CD4-positive, alpha-beta T cell treated with Interferon alpha-2 for 1 hour (primary cell): ENCODE results near the gene POMT2.

Experiments
- DNase-seq, 2 donors: peaks; one replicate each; pipeline ENCODE4 v3.0.0-alpha.2; 2020 to 2022

The POMT2 gene

DNA sequence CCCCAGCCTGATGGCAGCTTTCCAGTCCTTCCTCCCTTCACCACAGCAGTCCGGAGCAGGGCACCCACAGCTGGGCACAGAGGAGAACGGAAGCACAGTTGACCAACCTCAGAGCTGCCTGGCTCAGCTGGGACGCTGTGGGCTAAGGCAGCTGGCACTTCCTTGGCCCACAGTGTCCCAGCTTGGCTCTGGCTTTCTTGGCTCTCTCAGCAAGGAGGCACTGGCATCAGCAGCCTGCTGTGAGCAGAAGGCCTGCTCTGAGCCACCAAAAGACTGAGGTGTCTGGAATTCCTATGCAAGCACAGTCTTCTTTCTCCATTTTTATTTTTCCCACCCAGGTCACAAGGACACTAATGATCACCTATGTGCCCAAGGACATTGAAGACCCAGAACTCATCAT lies 82.3 kb downstream of the POMT2 start:
- DNase-seq: no peak

DNA sequence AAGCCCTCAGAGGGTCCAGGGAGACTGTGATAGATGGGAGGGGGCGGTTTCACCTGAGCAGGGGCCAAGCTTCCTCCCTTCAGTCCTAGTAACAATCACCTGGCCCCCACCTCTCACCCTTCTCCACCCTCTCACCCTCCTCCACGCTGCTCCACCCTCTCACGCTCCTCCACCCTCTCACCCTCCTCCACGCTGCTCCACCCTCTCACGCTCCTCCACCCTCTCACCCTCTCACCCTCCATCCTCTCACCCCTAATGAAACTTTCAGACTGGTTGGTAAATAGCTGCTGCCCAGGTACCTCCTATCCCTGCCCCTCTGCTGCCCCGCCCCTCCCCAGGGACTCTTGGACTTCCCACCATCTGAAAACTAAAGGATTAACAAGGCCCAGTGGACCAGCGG lies 83.9 kb downstream of the POMT2 start:
- no peak for DNase-seq

DNA sequence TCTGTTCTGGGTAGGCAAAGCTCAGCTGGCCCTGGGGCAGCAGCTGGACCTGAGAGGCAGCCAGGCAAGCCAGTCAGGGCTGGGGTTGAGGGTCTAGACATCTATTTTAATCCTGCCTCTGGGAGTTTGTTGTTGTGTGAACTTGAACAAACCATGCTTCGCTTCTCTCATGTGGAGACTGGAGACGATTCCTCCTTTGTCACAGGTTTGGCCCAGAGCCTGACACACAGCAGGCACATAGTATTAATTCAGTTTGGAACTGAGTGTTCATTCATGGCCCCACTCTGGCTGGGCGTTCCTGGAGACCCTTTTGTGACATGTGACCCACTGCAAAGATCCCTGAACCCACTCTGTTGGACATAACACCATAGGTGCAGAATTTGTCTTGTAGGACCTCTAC lies 89.0 kb downstream of the POMT2 start:
- DNase-seq: no peak

DNA sequence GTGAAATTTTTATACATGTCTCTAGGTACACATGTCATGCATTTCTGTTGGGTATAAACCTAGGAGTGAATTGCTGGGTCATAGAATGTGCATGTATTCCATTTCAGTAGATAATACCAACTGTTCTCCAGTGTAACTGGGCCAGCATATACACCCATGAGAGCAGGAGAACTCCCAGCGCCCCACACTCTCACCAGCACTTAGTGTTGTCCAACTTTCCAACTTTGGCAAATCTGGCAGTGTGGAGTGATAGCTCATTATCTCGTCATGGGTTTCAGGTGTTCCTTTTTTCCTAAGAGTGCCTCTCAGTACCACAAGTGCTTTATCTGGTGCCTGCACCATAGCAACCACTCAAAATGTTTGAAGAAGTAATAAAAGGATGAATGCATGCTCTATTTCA lies 89.8 kb downstream of the POMT2 start:
- no peak for DNase-seq

DNA sequence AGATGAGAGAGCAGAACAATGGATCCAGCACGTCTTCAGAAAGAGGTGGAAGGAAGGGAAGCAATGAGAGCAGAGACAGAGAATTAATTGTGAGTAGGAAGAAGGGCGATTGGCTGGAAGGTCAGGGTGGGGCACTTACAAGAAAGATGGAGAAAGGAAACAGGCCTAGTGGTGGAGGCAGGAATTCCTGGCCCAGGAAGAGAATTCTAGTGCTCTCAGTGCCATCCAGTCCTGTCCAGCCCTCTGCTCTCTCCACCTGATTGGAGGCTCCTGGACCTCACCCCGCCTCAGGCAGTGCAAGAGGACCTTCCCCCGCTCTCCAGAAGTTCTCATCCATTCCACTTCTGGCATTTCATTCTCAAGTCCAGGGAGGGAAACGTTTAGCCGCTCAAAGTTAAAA lies 92.6 kb downstream of the POMT2 start:
- DNase-seq: no peak

DNA sequence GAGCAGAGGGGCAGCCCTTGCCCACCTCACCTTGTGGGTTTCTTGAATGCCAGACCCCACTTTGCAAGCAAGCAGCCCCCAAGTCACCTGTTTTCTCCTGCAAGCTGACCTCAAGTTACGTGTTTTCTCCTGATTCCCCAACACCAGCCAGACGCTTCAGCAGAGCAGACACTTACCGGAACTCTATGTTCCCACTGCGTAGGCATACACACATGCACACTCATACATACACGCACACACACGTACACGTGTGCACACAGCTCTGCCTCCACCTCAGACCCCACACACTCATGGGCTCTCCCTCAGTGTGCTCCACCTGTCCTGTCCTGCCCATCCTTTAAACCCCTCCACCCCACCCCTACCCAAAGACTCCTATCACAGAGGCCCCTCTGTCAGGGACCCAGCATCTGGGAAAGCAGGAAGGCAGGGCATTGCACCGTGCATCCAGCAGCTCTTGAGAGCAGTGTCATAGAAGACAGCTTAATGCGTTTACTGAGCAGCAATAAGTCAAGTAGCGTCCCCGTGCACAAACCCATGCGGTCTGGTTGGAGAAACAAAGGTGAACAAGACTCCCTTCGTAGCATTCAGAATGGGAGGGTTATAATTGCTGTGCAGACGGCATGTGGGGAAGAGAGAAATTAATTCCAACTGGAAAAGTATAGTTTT lies 94.7 kb downstream of the POMT2 start:
- no peak for DNase-seq

DNA sequence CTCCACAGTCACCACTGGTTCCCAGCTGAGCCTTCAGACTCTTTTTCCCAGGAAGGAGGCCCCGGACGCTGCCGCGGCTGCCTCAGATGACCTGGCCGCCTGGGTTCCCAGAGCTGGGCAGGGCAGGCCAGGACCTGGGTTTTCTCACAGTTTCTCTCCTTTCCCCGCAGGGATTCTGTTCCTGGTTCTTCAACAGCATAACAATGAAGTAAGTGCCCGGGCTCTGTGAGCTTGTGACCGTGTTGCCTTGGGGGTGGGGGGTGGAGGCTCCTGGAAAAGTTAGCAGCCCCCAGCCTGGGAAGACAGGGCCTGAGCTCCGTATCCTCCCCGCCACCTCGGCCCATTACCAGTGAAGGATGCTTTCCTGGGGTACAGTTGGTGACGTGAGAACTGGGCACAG lies 95.4 kb downstream of the POMT2 start:
- no peak for DNase-seq
